ENCODE results near the gene KPNA6. TPM values are rescaled to one million over a fixed set of nuclear protein-coding genes. Genes with fewer than 3 reads are reported as not detected.

KPNA6 gene
- total and polyA plus RNA-seq, 9 of the 15 experiments (the other 6 are each of a cell fraction or from before 2014, with no cell fraction given) = 20.1 to 54.6 (median 32.2) TPM

DNA sequence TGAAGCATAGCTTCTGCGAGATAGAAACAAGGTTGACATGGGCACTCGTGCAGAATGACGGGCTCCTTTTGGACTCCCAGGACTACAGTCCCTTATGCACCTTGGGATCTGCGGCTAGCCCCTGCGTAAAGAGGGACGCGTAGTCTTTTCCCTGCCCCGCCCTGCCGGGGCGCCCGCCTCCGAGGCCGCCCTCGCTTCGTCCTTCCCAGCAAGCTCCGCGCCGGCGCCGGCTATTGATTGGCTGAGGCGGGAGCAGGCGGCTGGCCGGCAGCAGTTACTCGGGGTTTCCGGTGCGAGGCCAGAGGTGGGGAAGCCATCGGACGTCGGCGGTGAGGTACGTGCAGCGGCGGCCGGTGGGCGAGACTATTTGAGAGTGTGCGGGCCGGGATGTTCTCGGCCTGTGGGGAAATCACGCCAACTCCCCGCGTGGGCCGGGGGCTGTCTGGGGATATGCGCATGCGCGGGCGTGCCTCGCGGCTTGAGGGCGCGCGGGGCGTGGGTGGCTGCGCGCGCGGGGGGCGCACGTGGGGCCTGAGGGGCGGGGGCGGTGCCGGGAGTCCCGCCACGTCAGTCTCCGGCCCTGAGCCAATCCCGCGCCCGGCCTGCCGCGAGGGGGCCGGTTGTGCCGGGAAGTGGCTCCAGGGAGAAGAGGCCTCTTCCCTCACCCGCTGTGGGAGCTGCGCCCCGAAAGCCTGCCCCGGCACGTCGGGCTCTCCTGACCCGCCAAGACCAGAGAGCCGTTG lies 71.8 kb downstream of the KPNA6 start, which contains the start of gene TXLNA (continued):
- TF ChIP-seq BRCA1 (IDR thresholded peaks at IDR 0.05) (no peak), BRCA1 (CRISPR knock-in tag; IDR thresholded peaks at IDR 0.05) (no peak), ZNF76 (CRISPR knock-in tag; IDR thresholded peaks at IDR 0.05; ENCODE audit: borderline replicate concordance) (0 out of 2 replicates have a peak, but pooled peaks have one; percentile 17)
- TF ChIP-seq, protein P1, sequence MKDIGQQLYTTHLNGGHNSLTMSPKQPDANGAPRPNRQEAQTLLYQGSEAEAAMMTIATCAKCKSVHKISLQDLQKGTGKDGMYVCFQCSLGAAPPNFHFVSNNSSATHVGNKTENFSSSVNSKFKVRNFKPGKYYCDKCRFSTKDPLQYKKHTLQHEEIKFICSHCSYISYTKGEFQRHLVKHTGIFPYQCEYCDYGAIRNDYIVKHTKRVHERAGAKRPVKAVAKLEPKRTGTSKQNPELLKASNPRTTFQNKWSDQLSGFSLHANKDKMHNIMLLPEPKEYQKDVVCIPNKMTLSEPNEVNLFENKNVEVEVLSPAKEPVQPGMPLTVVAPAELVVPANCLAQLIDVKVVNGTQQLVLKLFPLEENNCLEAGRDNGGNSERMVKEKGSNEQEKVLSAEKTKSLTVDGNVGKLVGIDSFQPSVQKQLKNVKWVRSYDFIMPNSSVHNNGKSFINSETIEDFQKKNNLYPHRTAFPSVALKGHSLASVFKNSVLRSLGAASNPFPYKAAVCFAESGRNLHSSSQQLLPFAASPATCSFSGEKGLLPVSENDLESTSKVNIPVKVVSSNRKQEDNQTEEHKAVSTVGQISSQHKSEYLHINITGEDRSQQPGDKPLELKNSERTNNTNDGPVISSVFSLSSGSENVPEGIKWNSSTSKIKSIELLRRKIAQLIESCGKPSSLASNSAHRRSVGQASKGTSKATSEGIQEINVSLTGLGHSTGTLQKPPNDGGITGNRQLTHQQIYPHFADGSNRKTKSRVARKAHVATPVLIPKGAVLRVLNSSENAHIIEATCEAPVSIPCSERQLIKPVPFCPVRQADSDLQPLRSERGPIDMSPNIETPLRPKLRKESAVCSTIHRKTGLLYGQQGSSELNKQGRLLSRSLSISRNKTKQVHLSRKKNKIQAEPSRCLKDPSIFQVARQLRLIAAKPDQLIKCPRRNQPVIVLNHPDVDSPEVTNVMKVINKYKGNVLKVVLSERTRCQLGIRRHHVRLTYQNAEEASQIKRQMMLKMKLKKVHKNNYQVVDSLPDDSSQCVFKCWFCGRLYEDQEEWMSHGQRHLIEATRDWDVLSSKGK (CRISPR knock-in tag; IDR thresholded peaks at IDR 0.05) = no peak
- TF ChIP-seq, protein P2, sequence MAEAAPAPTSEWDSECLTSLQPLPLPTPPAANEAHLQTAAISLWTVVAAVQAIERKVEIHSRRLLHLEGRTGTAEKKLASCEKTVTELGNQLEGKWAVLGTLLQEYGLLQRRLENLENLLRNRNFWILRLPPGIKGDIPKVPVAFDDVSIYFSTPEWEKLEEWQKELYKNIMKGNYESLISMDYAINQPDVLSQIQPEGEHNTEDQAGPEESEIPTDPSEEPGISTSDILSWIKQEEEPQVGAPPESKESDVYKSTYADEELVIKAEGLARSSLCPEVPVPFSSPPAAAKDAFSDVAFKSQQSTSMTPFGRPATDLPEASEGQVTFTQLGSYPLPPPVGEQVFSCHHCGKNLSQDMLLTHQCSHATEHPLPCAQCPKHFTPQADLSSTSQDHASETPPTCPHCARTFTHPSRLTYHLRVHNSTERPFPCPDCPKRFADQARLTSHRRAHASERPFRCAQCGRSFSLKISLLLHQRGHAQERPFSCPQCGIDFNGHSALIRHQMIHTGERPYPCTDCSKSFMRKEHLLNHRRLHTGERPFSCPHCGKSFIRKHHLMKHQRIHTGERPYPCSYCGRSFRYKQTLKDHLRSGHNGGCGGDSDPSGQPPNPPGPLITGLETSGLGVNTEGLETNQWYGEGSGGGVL (CRISPR knock-in tag; IDR thresholded peaks at IDR 0.05) = no peak
- TF ChIP-seq, protein P3, sequence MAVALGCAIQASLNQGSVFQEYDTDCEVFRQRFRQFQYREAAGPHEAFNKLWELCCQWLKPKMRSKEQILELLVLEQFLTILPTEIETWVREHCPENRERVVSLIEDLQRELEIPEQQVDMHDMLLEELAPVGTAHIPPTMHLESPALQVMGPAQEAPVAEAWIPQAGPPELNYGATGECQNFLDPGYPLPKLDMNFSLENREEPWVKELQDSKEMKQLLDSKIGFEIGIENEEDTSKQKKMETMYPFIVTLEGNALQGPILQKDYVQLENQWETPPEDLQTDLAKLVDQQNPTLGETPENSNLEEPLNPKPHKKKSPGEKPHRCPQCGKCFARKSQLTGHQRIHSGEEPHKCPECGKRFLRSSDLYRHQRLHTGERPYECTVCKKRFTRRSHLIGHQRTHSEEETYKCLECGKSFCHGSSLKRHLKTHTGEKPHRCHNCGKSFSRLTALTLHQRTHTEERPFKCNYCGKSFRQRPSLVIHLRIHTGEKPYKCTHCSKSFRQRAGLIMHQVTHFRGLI (CRISPR knock-in tag; IDR thresholded peaks at IDR 0.05) = 0 out of 2 replicates have a peak, but pooled peaks have one; percentile 2
- TF ChIP-seq, protein P4, sequence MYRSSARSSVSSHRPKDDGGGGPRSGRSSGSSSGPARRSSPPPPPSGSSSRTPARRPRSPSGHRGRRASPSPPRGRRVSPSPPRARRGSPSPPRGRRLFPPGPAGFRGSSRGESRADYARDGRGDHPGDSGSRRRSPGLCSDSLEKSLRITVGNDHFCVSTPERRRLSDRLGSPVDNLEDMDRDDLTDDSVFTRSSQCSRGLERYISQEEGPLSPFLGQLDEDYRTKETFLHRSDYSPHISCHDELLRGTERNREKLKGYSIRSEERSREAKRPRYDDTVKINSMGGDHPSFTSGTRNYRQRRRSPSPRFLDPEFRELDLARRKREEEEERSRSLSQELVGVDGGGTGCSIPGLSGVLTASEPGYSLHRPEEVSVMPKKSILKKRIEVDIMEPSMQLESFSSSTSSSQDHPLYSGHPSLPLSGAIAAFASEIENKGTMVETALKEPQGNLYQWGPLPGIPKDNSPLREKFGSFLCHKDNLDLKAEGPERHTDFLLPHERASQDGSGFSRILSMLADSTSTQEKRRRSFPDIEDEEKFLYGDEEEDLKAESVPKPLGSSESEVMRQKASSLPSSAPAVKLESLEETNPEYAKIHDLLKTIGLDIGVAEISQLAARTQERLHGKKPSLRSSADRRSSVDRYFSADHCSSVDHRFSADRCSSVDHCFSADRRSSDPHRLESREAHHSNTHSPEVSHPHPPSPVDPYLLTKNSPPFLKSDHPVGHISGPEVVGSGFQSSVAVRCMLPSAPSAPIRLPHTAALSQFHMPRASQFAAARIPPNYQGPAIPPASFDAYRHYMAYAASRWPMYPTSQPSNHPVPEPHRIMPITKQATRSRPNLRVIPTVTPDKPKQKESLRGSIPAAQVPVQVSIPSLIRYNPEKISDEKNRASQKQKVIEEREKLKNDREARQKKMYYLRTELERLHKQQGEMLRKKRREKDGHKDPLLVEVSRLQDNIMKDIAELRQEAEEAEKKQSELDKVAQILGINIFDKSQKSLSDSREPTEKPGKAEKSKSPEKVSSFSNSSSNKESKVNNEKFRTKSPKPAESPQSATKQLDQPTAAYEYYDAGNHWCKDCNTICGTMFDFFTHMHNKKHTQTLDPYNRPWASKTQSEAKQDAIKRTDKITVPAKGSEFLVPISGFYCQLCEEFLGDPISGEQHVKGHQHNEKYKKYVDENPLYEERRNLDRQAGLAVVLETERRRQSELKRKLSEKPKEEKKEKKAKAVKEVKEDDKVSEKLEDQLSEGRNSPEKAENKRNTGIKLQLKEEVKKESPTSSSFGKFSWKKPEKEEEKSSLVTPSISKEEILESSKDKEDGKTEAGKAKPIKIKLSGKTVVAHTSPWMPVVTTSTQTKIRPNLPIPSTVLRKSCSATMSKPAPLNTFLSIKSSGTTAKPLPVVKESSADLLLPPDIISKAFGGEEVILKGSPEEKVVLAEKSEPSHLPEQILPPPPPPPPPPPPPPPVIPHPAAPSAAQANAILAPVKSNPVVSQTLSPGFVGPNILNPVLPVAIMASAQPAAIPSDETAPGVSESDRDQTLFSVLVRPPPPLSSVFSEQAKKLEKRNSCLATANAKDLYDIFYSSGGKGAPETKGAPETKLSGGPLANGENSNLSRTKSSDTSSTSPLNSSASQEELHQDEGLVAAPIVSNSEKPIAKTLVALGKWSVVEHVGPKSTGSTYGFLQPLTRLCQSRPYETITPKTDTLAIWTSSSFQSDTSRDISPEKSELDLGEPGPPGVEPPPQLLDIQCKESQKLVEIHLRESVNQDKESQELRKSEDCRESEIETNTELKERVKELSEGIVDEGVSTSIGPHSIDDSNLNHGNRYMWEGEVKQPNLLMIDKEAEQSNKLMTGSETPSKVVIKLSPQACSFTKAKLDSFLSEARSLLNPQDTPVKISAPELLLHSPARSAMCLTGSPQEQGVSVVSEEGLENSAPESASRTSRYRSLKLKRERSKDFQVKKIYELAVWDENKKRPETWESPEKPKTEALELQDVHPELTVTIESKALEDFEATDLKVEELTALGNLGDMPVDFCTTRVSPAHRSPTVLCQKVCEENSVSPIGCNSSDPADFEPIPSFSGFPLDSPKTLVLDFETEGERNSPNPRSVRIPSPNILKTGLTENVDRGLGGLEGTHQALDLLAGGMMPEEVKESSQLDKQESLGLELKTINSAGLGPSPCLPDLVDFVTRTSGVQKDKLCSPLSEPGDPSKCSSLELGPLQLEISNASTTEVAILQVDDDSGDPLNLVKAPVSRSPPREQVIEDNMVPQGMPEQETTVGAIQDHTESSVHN (IDR thresholded peaks at IDR 0.05; ENCODE audit: borderline replicate concordance in 1 of 2, low read depth in 1 of 2) = no peak
- TF ChIP-seq, protein P5, sequence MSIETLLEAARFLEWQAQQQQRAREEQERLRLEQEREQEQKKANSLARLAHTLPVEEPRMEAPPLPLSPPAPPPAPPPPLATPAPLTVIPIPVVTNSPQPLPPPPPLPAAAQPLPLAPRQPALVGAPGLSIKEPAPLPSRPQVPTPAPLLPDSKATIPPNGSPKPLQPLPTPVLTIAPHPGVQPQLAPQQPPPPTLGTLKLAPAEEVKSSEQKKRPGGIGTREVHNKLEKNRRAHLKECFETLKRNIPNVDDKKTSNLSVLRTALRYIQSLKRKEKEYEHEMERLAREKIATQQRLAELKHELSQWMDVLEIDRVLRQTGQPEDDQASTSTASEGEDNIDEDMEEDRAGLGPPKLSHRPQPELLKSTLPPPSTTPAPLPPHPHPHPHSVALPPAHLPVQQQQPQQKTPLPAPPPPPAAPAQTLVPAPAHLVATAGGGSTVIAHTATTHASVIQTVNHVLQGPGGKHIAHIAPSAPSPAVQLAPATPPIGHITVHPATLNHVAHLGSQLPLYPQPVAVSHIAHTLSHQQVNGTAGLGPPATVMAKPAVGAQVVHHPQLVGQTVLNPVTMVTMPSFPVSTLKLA (conservative IDR thresholded peaks at IDR 0.05) = peak; percentile 95 to 98
